ENCODE data around the gene PGLYRP1. TPM values are rescaled to one million over a fixed set of nuclear protein-coding genes. Genes with fewer than 3 reads are reported as not detected.

Gene PGLYRP1
- total RNA-seq, 1 experiment from 2014 or later: not detected

GRCh38 chr19:46035986-46036743, 13.3 kb upstream of the PGLYRP1 start:
- Histone ChIP-seq H4K5ac (ENCODE audit: insufficient read length, low read depth, low read length) (no peak overlapping the region), H3K18ac (ENCODE audit: insufficient read length, low read depth, low read length) (no peak overlapping the region), H3K23ac (ENCODE audit: insufficient read length, low read depth, low read length) (no peak overlapping the region), H2AK5ac (ENCODE audit: insufficient read length, low read length) (no peak overlapping the region), H3K23me2 (ENCODE audit: insufficient read length, low read depth, low read length, poor library complexity, severe bottlenecking) (no peaks in the 10 kb centered on the region), H3K27me3 (ENCODE audit: insufficient read depth, low read length) (no peaks in the 10 kb centered on the region), H3K9me3 (ENCODE audit: control insufficient read depth, low read depth, low read length) (no peaks in the 10 kb centered on the region), H3K79me1 (ENCODE audit: insufficient read depth, low read depth, low read length, poor library complexity, severe bottlenecking) (no peaks in the 10 kb centered on the region), H2BK12ac (ENCODE audit: insufficient read length, low read depth, low read length) (no peak overlapping the region), H3K9ac (ENCODE audit: extremely low read depth, insufficient read length, low read length) (no peak overlapping the region), H3K27ac (ENCODE audit: insufficient read length, low read depth, low read length) (no peak overlapping the region), H3K56ac (ENCODE audit: insufficient read length, low read depth, low read length) (no peak overlapping the region), H2AFZ (ENCODE audit: low read length) (no peak overlapping the region), H2BK5ac (ENCODE audit: insufficient read length, low read length) (no peak overlapping the region), H2BK15ac (ENCODE audit: low read depth, low read length) (no peak overlapping the region), H3K4ac (ENCODE audit: low read depth, low read length) (no peak overlapping the region), H3K4me2 (ENCODE audit: insufficient read depth, insufficient read length, low read length) (no peak overlapping the region), H4K8ac (replicated peaks; ENCODE audit: insufficient read length, low read depth, low read length) (no peak overlapping the region), H4K91ac (ENCODE audit: insufficient read length, low read depth, low read length) (no peak overlapping the region), H4K20me1 (ENCODE audit: control insufficient read depth, insufficient read depth, insufficient read length) (no peaks in the 10 kb centered on the region), H2BK20ac (ENCODE audit: low read depth, low read length, poor library complexity, severe bottlenecking) (no peak overlapping the region), H3K14ac (ENCODE audit: insufficient read depth, low read length) (no peak overlapping the region), H3T11ph (ENCODE audit: low read length) (no peak overlapping the region), H3K4me1 (ENCODE audit: insufficient read depth, low read length) (no peaks in the 10 kb centered on the region), H2BK120ac (ENCODE audit: low read depth, low read length, poor library complexity, severe bottlenecking) (no peak overlapping the region), H3K79me2 (ENCODE audit: insufficient read depth, low read length) (no peaks in the 10 kb centered on the region)
- no peak for DNase-seq
- H3K4me1 Mint-ChIP-seq: peaks cover 0 to 7% of the 10 kb centered on the region in 2 experiments; a peak in 2 of 4 replicates
- H3K9me3 Mint-ChIP-seq: peaks cover 14 to 21% of the 10 kb centered on the region in 2 experiments; a peak in 4 of 5 replicates
- no peak overlapping the region for H3K27ac Mint-ChIP-seq
- H3K27me3 Mint-ChIP-seq (ENCODE audit: low read depth): peaks cover 26% of the 10 kb centered on the region
- no peak overlapping the region for H3K4me3 Mint-ChIP-seq
- no peaks in the 10 kb centered on the region; a peak in 1 of 7 replicates for H3K36me3 Mint-ChIP-seq (ENCODE audit: insufficient read depth in 1 of 3, low read depth in 3 of 3)
- TF ChIP-seq, protein P1, sequence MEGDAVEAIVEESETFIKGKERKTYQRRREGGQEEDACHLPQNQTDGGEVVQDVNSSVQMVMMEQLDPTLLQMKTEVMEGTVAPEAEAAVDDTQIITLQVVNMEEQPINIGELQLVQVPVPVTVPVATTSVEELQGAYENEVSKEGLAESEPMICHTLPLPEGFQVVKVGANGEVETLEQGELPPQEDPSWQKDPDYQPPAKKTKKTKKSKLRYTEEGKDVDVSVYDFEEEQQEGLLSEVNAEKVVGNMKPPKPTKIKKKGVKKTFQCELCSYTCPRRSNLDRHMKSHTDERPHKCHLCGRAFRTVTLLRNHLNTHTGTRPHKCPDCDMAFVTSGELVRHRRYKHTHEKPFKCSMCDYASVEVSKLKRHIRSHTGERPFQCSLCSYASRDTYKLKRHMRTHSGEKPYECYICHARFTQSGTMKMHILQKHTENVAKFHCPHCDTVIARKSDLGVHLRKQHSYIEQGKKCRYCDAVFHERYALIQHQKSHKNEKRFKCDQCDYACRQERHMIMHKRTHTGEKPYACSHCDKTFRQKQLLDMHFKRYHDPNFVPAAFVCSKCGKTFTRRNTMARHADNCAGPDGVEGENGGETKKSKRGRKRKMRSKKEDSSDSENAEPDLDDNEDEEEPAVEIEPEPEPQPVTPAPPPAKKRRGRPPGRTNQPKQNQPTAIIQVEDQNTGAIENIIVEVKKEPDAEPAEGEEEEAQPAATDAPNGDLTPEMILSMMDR (conservative IDR thresholded peaks at IDR 0.05): no peak
- WGBS (ENCODE audit: extremely low coverage, insufficient read length, low lambda C conversion rate): no CpG with 5 or more reads among the region's 13 CpGs
